ENCODE measurements around the gene TIMP1.

The TIMP1 gene

GRCh38 chrX:47608130-47608810, 26.0 kb downstream of the TIMP1 start:
- no peak for FAIRE-seq

GRCh38 chrX:47610511-47610910, 28.3 kb downstream of the TIMP1 start:
- no peak for FAIRE-seq

GRCh38 chrX:47611489-47611888, 29.3 kb downstream of the TIMP1 start:
- FAIRE-seq: no peak

GRCh38 chrX:47611926-47612325, 29.7 kb downstream of the TIMP1 start:
- no peak for FAIRE-seq

GRCh38 chrX:47612418-47612817, 30.2 kb downstream of the TIMP1 start:
- FAIRE-seq: no peak

GRCh38 chrX:47613082-47613481, 30.8 kb downstream of the TIMP1 start:
- no peak for FAIRE-seq

- no peak for FAIRE-seq
Observed at GRCh38 chrX:47614618-47615017, 32.4 kb downstream of the TIMP1 start.

GRCh38 chrX:47618923-47619485, 36.8 kb downstream of the TIMP1 start:
- no peak for FAIRE-seq

GRCh38 chrX:47619486-47620302, 37.5 kb downstream of the TIMP1 start, which contains the start of gene SYN1:
Gene SYN1, minus strand, starts transcription at chrX:47619857. Its CDS starts 129 bp downstream, at chrX:47619728.
- no peak for FAIRE-seq

GRCh38 chrX:47620303-47620685, 38.1 kb downstream of the TIMP1 start:
- FAIRE-seq: no peak

GRCh38 chrX:47621851-47622250, 39.6 kb downstream of the TIMP1 start:
- no peak for FAIRE-seq

- FAIRE-seq: no peak
Observed at GRCh38 chrX:47623540-47624027, 41.3 kb downstream of the TIMP1 start.

- FAIRE-seq: no peak
Observed at GRCh38 chrX:47625365-47625764, 43.1 kb downstream of the TIMP1 start.

- FAIRE-seq: no peak
Observed at GRCh38 chrX:47628982-47629381, 46.7 kb downstream of the TIMP1 start.

- no peak for FAIRE-seq
Observed at GRCh38 chrX:47629419-47630200, 47.4 kb downstream of the TIMP1 start, which contains the start of gene CFP. Gene CFP, minus strand, starts transcription at chrX:47629930. Its CDS starts 86 bp downstream, at chrX:47629844.

- FAIRE-seq: no peak
Observed at GRCh38 chrX:47631676-47632075, 49.4 kb downstream of the TIMP1 start.

GRCh38 chrX:47632666-47633065, 50.4 kb downstream of the TIMP1 start:
- no peak for FAIRE-seq

GRCh38 chrX:47633689-47634590, 51.7 kb downstream of the TIMP1 start:
- FAIRE-seq: no peak

- no peak for FAIRE-seq
Observed at GRCh38 chrX:47634871-47635575, 52.8 kb downstream of the TIMP1 start.
